Prostate gland (tissue), 2 donors: ENCODE data around the gene SLC35F3. TPM values are rescaled to one million over a fixed set of nuclear protein-coding genes. Genes with fewer than 3 reads are reported as not detected.

Experiments used
- DNase-seq: peaks from one replicate; pipeline ENCODE4 v3.0.0-alpha.2; 2019; ENCODE audit warnings: low spot score
- H3K27ac ChIP-seq, 2 donors: fragments of 200-600 bp; sonication (generic); 2 replicates each; pipeline ENCODE4 v1.5.1; 2017 to 2019
- H3K27me3 ChIP-seq: fragments of 200-600 bp; sonication (generic); replicated peaks from 2 replicates; pipeline ENCODE4 v1.5.1; 2019; ENCODE audit not compliant: insufficient read depth
- H3K36me3 ChIP-seq, 2 donors: fragments of 200-600 bp; sonication (generic); 1 replicate in 1 of 2; 2 replicates in 1 of 2; pipeline versions ENCODE4 v1.5.1 to v1.8.1; 2017 to 2019
- H3K4me1 ChIP-seq: fragments of 200-600 bp; sonication (generic); replicated peaks from 2 replicates; pipeline ENCODE4 v1.5.1; 2019
- H3K4me3 ChIP-seq, 2 donors: fragments of 200-600 bp; sonication (generic); 2 replicates each; pipeline ENCODE4 v1.5.1; 2017 to 2019
- H3K9me3 ChIP-seq: fragments of 200-600 bp; sonication (generic); 2 replicates; pipeline ENCODE4 v1.5.1; 2017
- CTCF ChIP-seq, 4 experiments: fragments of 200-600 bp in 2 of 4; fragments of 450-650 bp in 2 of 4; sonication (generic) in 2 of 4; IDR thresholded peaks; 1 replicate in 3 of 4; 2 replicates in 1 of 4; pipeline ENCODE4 v1.5.1; 2016 to 2019; ENCODE audit warnings: antibody characterized with exemption in 4 of 4, mild to moderate bottlenecking in 2 of 4, moderate library complexity in 2 of 4
- POLR2A ChIP-seq: fragments of 450-650 bp; IDR thresholded peaks from one replicate; pipeline ENCODE4 v1.6.1; 2016; ENCODE audit warnings: antibody characterized with exemption, mild to moderate bottlenecking
- POLR2AphosphoS5 ChIP-seq: sonication (generic); formaldehyde crosslinking; IDR thresholded peaks from one replicate; pipeline ENCODE4 v1.6.1; 2017; ENCODE audit warnings: antibody characterized with exemption
- WGBS: methylation state at CpG from one replicate; pipeline ENCODE4 v1.1.5; 2018; 5-methylcytosine and 5-hydroxymethylcytosine counted together
- intact Hi-C: fragments of 100-400 bp; cut with DNase I; formaldehyde crosslinking; loops from one replicate; pipeline ENCODE4 v1.14.2; 2022
- total RNA-seq, 2 donors: library from RNA; depleted of rRNA; stranded (reverse); fragments of >200 nt; gene quantifications; one replicate each; pipeline ENCODE4 v1.1.0, GENCODE V29; 2016

SLC35F3 gene
- total RNA-seq, 2 donors from 2014 or later: 0.34 to 0.64 TPM

- TF ChIP-seq CTCF (IDR thresholded peaks at IDR 0.05) (no peak), POLR2A (no peak), POLR2AphosphoS5 (no peak)
- intact Hi-C loops: loop anchor here (10.0 kb wide), 1 partner anchor 196 kb away; no protein-coding TSS in a partner anchor
- no peaks in the 10 kb centered on the region for H3K36me3 ChIP-seq
- no peak for DNase-seq
- H3K4me3 ChIP-seq: no peak overlapping the region
- no peaks in the 10 kb centered on the region for H3K9me3 ChIP-seq
- H3K27me3 ChIP-seq: no peaks in the 10 kb centered on the region
- H3K4me1 ChIP-seq: no peaks in the 10 kb centered on the region
- 54% methylated on average over 1 of the region's 1 CpG for WGBS
- H3K27ac ChIP-seq: no peak overlapping the region
Measured at GRCh38 chr1:234310460-234310817, 406.0 kb downstream of the SLC35F3 start.

- H3K4me3 ChIP-seq: no peak overlapping the region
- intact Hi-C loops: loop anchor here (10.0 kb wide), 1 partner anchor 197 kb away; no protein-coding TSS in a partner anchor
- H3K9me3 ChIP-seq: no peaks in the 10 kb centered on the region
- no peak overlapping the region for H3K27ac ChIP-seq
- H3K36me3 ChIP-seq: no peaks in the 10 kb centered on the region
- no peak for DNase-seq
- H3K27me3 ChIP-seq: no peaks in the 10 kb centered on the region
- TF ChIP-seq CTCF (IDR thresholded peaks at IDR 0.05) (no peak), POLR2AphosphoS5 (no peak), POLR2A (no peak)
- H3K4me1 ChIP-seq: no peaks in the 10 kb centered on the region
- WGBS: 74% methylated on average over 7 of the region's 7 CpGs
Measured at GRCh38 chr1:234311414-234311813, 406.9 kb downstream of the SLC35F3 start.

GRCh38 chr1:234313171-234313570, 408.7 kb downstream of the SLC35F3 start:
- DNase-seq: no peak
- H3K4me3 ChIP-seq: no peak overlapping the region
- no peak overlapping the region for H3K27ac ChIP-seq
- H3K4me1 ChIP-seq: no peaks in the 10 kb centered on the region
- H3K27me3 ChIP-seq: no peaks in the 10 kb centered on the region
- 93% methylated on average over 4 of the region's 4 CpGs for WGBS
- no peak for TF ChIP-seq POLR2AphosphoS5
- no peak for TF ChIP-seq POLR2A
- no peak for TF ChIP-seq CTCF (IDR thresholded peaks at IDR 0.05)
- intact Hi-C loops: loop anchor here (10.0 kb wide), 1 partner anchor 198 kb away; no protein-coding TSS in a partner anchor
- no peaks in the 10 kb centered on the region for H3K9me3 ChIP-seq
- H3K36me3 ChIP-seq: no peaks in the 10 kb centered on the region

GRCh38 chr1:234315091-234315541, 410.6 kb downstream of the SLC35F3 start:
- Histone ChIP-seq H3K4me1 (no peaks in the 10 kb centered on the region), H3K27me3 (no peaks in the 10 kb centered on the region), H3K9me3 (no peaks in the 10 kb centered on the region), H3K27ac (no peak overlapping the region), H3K36me3 (no peaks in the 10 kb centered on the region), H3K4me3 (no peak overlapping the region)
- TF ChIP-seq CTCF (IDR thresholded peaks at IDR 0.05) (no peak), POLR2AphosphoS5 (no peak), POLR2A (no peak)
- DNase-seq: no peak
- WGBS: 63% methylated on average over 6 of the region's 6 CpGs
- intact Hi-C loops: loop anchor here (10.0 kb wide), 1 partner anchor 200 kb away; no protein-coding TSS in a partner anchor

- DNase-seq: no peak
- Histone ChIP-seq H3K4me3 (no peak overlapping the region), H3K27me3 (no peaks in the 10 kb centered on the region), H3K36me3 (no peaks in the 10 kb centered on the region), H3K9me3 (no peaks in the 10 kb centered on the region), H3K27ac (no peak overlapping the region), H3K4me1 (no peaks in the 10 kb centered on the region)
- intact Hi-C loops: loop anchor here (10.0 kb wide), 1 partner anchor 201 kb away; no protein-coding TSS in a partner anchor
- TF ChIP-seq CTCF (IDR thresholded peaks at IDR 0.05) (no peak), POLR2AphosphoS5 (no peak), POLR2A (no peak)
- WGBS: 80% methylated on average over 3 of the region's 3 CpGs
Measured at GRCh38 chr1:234315588-234315987, 411.1 kb downstream of the SLC35F3 start.
